HG03565 (cell line): ENCODE measurements around the gene SRGN.
A peak's percentile ranks its signal among the peaks of the same experiment; 100 is the strongest.

Experiments used
- ATAC-seq: cut with Tn5 transposase; IDR thresholded peaks from one replicate; pipeline ENCODE4 v1.9.1; 2021; ENCODE audit warnings: mild to moderate bottlenecking, moderate library complexity; ENCODE audit not compliant: unreplicated experiment

Gene SRGN

GRCh38 chr10:69060127-69060798 lies 27.6 kb upstream of the SRGN start:
- no peak for ATAC-seq

GRCh38 chr10:69061305-69062161 lies 26.4 kb upstream of the SRGN start:
- no peak for ATAC-seq

GRCh38 chr10:69062901-69063300 lies 25.0 kb upstream of the SRGN start:
- no peak for ATAC-seq

- no peak for ATAC-seq
Observed at GRCh38 chr10:69064762-69065328, 23.1 kb upstream of the SRGN start.

GRCh38 chr10:69065406-69066361 lies 22.2 kb upstream of the SRGN start:
- peak; percentile 40 for ATAC-seq

- no peak for ATAC-seq
Observed at GRCh38 chr10:69067189-69067588, 20.7 kb upstream of the SRGN start.

- ATAC-seq = no peak
Observed at GRCh38 chr10:69068549-69068948, 19.4 kb upstream of the SRGN start.

- ATAC-seq = no peak
Observed at GRCh38 chr10:69069090-69070042, 18.5 kb upstream of the SRGN start.

GRCh38 chr10:69070951-69071350 lies 17.0 kb upstream of the SRGN start:
- ATAC-seq = no peak

- no peak for ATAC-seq
Observed at GRCh38 chr10:69071610-69072009, 16.3 kb upstream of the SRGN start.

- no peak for ATAC-seq
Observed at GRCh38 chr10:69073026-69073425, 14.9 kb upstream of the SRGN start.

- no peak for ATAC-seq
Observed at GRCh38 chr10:69073736-69074364, 14.1 kb upstream of the SRGN start.

- ATAC-seq = no peak
Observed at GRCh38 chr10:69074532-69074931, 13.4 kb upstream of the SRGN start.

GRCh38 chr10:69075431-69075830 lies 12.5 kb upstream of the SRGN start:
- no peak for ATAC-seq

- no peak for ATAC-seq
Observed at GRCh38 chr10:69078311-69078710, 9.6 kb upstream of the SRGN start.

GRCh38 chr10:69080226-69080625 lies 7.7 kb upstream of the SRGN start:
- ATAC-seq = no peak

- ATAC-seq = no peak
Observed at GRCh38 chr10:69086001-69086509, 1.8 kb upstream of the SRGN start.

GRCh38 chr10:69088471-69088769 lies 517 bp downstream of the SRGN start:
- no peak for ATAC-seq

- no peak for ATAC-seq
Observed at GRCh38 chr10:69088801-69089501, 1.0 kb downstream of the SRGN start.
